Measurements from ENCODE around the gene KRTAP10-4. TPM values are rescaled to one million over a fixed set of nuclear protein-coding genes. Genes with fewer than 3 reads are reported as not detected.

The KRTAP10-4 gene
- total and polyA plus RNA-seq, 10 donors = not detected

DNA sequence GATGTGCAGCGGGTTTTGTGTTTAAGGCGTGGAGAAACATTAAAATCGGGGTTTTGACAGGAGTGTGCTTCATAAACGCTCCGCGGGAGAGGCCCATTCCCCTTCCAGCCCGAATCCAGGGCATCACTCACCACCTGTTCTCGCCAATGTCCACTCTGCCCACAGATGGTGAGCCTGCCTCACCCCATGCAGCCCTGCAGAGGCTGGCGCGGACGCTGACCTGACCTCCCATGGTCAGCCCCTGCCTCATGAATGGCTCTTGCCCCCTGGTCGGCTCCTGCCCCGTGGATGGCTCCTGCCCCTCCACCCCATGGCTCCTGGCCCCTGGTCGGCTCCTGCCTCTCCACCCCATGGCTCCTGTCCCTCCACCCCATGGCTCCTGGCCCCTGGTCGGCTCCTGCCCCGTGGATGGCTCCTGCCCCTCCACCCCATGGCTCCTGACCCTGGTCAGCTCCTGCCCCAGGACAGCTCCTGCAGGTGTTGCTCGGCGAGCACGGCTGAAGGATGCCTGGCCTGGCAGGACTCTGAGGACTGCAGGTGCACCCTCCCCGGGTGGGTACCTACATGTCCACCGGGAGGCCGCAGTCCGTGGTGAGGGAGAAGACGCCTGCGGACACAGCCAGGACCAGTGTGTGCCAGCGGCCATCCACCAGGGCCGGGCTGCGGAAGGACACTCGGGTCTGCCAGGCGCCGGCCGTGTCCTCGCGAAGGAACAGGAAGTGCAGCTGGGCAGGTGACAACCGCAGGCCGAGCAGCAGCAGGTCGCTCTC, 40.2 kb upstream of the KRTAP10-4 start:
- intact Hi-C loops (cut with DNase I; ENCODE audit: low total_unique reads) = no loop called here
- TF ChIP-seq, protein P1, sequence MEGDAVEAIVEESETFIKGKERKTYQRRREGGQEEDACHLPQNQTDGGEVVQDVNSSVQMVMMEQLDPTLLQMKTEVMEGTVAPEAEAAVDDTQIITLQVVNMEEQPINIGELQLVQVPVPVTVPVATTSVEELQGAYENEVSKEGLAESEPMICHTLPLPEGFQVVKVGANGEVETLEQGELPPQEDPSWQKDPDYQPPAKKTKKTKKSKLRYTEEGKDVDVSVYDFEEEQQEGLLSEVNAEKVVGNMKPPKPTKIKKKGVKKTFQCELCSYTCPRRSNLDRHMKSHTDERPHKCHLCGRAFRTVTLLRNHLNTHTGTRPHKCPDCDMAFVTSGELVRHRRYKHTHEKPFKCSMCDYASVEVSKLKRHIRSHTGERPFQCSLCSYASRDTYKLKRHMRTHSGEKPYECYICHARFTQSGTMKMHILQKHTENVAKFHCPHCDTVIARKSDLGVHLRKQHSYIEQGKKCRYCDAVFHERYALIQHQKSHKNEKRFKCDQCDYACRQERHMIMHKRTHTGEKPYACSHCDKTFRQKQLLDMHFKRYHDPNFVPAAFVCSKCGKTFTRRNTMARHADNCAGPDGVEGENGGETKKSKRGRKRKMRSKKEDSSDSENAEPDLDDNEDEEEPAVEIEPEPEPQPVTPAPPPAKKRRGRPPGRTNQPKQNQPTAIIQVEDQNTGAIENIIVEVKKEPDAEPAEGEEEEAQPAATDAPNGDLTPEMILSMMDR (IDR thresholded peaks at IDR 0.05 in 8 of 11, conservative IDR thresholded peaks at IDR 0.05 in 3 of 11) = no peak
- no peak for TF ChIP-seq POLR2A (IDR thresholded peaks at IDR 0.05)
- TF ChIP-seq POLR2AphosphoS5 (IDR thresholded peaks at IDR 0.05) = no peak
- no peak overlapping the region for H3K4me3 ChIP-seq
- no peaks in the 10 kb centered on the region for H3K9me3 ChIP-seq
- H3K36me3 ChIP-seq = no peaks in the 10 kb centered on the region
- H3K27ac ChIP-seq = no peak overlapping the region
- WGBS, 5 donors = 89 to 94% (median 92%) methylated on average over 32 to 37 of the region's 37 CpGs
- H3K27me3 ChIP-seq (replicated peaks in 1 of 7) = peaks cover 0 to 41% (median 0%) of the 10 kb centered on the region in 7 donors
- no peaks in the 10 kb centered on the region for H3K4me1 ChIP-seq
- DNase-seq = peak; percentile 70

DNA sequence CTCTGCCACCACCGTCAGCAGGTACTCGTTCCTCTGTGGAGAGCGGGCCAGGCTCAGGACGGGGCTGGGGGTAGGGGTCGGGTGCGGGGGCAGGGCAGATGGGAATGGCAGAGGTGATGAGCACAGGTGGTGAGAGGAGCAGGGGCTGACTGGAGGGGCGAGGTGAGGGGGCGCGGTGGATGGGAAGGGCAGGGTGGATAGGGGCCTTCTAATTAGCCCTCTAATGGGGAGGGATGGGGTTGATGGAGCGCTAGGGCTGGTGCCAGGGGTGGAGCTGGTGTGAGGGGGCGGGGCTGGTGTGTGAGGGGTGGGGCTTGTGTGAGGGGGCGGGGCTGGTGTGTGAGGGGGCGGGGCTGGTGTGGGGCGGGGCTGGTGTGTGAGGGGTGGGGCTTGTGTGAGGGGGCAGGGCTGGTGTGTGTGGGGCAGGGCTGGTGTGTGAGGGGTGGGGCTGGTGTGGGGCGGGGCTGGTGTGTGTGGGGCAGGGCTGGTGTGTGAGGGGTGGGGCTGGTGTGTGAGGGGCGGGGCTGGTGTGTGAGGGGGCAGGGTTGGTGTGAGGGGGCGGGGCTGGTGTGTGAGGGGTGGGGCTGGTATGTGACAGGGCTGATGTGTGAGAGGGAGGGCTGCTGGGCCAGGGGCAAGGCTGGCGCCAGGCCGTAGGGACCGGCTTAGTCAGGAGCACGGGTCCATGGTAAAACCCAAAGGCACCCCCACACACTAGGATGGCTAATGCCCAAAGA, 39.5 kb upstream of the KRTAP10-4 start:
- intact Hi-C loops (cut with DNase I; ENCODE audit: low total_unique reads) = no loop called here
- WGBS, 5 donors = 87 to 94% (median 91%) methylated on average over 17 to 21 of the region's 21 CpGs
- no peak for DNase-seq

DNA sequence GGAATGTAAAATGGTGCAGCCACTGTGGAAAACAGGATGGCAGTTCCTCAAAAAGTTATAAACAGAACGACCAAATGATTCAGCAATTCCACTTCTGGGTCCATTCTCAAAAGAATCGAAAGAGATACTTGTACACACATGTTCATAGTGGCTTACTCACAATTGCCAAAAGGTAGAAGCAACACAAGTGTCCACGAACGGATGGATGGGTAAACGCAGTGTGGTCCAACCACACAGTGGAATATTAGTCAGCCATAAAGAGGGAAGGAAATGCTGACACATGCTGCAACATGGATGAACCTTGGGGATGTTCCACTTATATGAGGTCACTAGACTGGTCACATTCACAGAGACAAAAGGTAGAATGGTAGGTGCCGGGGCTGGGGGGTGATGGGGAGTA, 38.8 kb upstream of the KRTAP10-4 start:
- no peak overlapping the region for H3K27ac ChIP-seq
- TF ChIP-seq POLR2AphosphoS5 (IDR thresholded peaks at IDR 0.05) = no peak
- peaks cover 0 to 43% (median 0%) of the 10 kb centered on the region in 7 donors for H3K27me3 ChIP-seq (replicated peaks in 1 of 7)
- H3K4me3 ChIP-seq = no peak overlapping the region
- H3K36me3 ChIP-seq = no peaks in the 10 kb centered on the region
- no peak for DNase-seq
- H3K9me3 ChIP-seq = no peaks in the 10 kb centered on the region
- no peaks in the 10 kb centered on the region for H3K4me1 ChIP-seq
- intact Hi-C loops (cut with DNase I; ENCODE audit: low total_unique reads) = no loop called here
- WGBS, 5 donors = 84 to 90% (median 87%) methylated on average over 6 of the region's 6 CpGs

More for the DNA sequence above, 39.5 kb upstream of the KRTAP10-4 start:
- Histone ChIP-seq H3K9me3 (no peaks in the 10 kb centered on the region), H3K4me1 (no peaks in the 10 kb centered on the region), H3K4me3 (no peak overlapping the region), H3K27ac (no peak overlapping the region), H3K36me3 (no peaks in the 10 kb centered on the region), H3K27me3 (replicated peaks in 1 of 7) (peaks cover 0 to 46% (median 0%) of the 10 kb centered on the region in 7 donors)
- TF ChIP-seq, protein P1 (IDR thresholded peaks at IDR 0.05 in 8 of 11, conservative IDR thresholded peaks at IDR 0.05 in 3 of 11) = no peak

DNA sequence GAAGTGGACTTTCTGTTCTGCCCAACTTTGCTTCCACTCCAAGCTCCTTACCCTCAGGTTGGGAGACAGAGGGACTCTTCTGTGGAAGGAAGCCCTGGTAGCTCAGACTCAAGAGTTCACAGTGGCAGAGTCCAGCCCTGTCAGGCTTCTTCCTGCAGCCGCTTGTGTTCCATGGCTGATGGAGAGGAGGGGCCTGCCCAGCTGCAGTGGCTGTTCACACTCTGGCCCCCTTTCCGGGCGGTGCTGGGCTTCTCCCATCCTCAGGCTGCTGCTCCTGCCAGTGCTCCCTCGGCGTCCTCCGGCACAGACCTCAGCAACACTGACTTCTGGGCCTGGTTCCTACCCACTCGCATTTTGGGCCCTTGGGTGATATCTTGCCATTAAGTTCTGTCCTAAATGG, 37.6 kb upstream of the KRTAP10-4 start:
- Histone ChIP-seq H3K27me3 (replicated peaks in 1 of 7) (peaks cover 0 to 41% (median 0%) of the 10 kb centered on the region in 7 donors), H3K9me3 (no peaks in the 10 kb centered on the region), H3K4me1 (no peaks in the 10 kb centered on the region), H3K27ac (no peak overlapping the region), H3K4me3 (no peak overlapping the region), H3K36me3 (no peaks in the 10 kb centered on the region)
- intact Hi-C loops (cut with DNase I; ENCODE audit: low total_unique reads) = no loop called here
- DNase-seq = no peak
- WGBS, 5 donors = 57 to 76% (median 67%) methylated on average over 7 of the region's 7 CpGs
- TF ChIP-seq, protein P1 (IDR thresholded peaks at IDR 0.05 in 8 of 11, conservative IDR thresholded peaks at IDR 0.05 in 3 of 11) = no peak
- no peak for TF ChIP-seq POLR2AphosphoS5 (IDR thresholded peaks at IDR 0.05)
- no peak for TF ChIP-seq POLR2A (IDR thresholded peaks at IDR 0.05)

Data from spleen (tissue), 11 donors.